Activated CD8-positive, alpha-beta memory T cell treated with anti-CD3 and anti-CD28 coated beads, Interleukin-2, amount 50 U/mL, for 48 hours (primary cell): ENCODE results near the gene LOXL3.
"Not testable (repeated sequence)": the region's sequence is repeated elsewhere in the genome, so short reads cannot be mapped to it uniquely, and the experiment has no call there.

Source experiments
- DNase-seq: peaks from one replicate; pipeline ENCODE4 v3.0.0-alpha.2; 2020

The LOXL3 gene

GRCh38 chr2:74572178-74572925, 18.6 kb upstream of the LOXL3 start:
- no peak for DNase-seq

GRCh38 chr2:74571058-74571457, 17.3 kb upstream of the LOXL3 start:
- DNase-seq = no peak

- DNase-seq = no peak
Observed at GRCh38 chr2:74569686-74570085, 15.9 kb upstream of the LOXL3 start.

GRCh38 chr2:74567881-74568280, 14.1 kb upstream of the LOXL3 start:
- no peak for DNase-seq

- no peak for DNase-seq
Observed at GRCh38 chr2:74566754-74567085, 13.0 kb upstream of the LOXL3 start.

GRCh38 chr2:74566076-74566753, 12.5 kb upstream of the LOXL3 start:
- no peak for DNase-seq

- no peak for DNase-seq
Observed at GRCh38 chr2:74564222-74564621, 10.5 kb upstream of the LOXL3 start.

GRCh38 chr2:74562126-74562775, 8.5 kb upstream of the LOXL3 start:
- DNase-seq = no peak

GRCh38 chr2:74561022-74561421, 7.3 kb upstream of the LOXL3 start:
- not testable (repeated sequence) for DNase-seq

GRCh38 chr2:74560591-74560990, 6.8 kb upstream of the LOXL3 start:
- no peak for DNase-seq

- DNase-seq = no peak
Observed at GRCh38 chr2:74559912-74560311, 6.2 kb upstream of the LOXL3 start.

- DNase-seq = no peak
Observed at GRCh38 chr2:74558284-74559230, 4.8 kb upstream of the LOXL3 start.

- DNase-seq = peak; percentile 36
Observed at GRCh38 chr2:74556831-74557370, 3.2 kb upstream of the LOXL3 start.

- DNase-seq = no peak
Observed at GRCh38 chr2:74556159-74556558, 2.4 kb upstream of the LOXL3 start.

GRCh38 chr2:74555610-74556103, 1.9 kb upstream of the LOXL3 start:
- no peak for DNase-seq

GRCh38 chr2:74554820-74555531, 1.2 kb upstream of the LOXL3 start:
- DNase-seq = peak; percentile 78

GRCh38 chr2:74552914-74553811, 579 bp downstream of the LOXL3 start:
- no peak for DNase-seq

- DNase-seq = no peak
Observed at GRCh38 chr2:74551942-74552913, 1.5 kb downstream of the LOXL3 start.

- peak; percentile 28 for DNase-seq
Observed at GRCh38 chr2:74551530-74551929, 2.2 kb downstream of the LOXL3 start.
